CD14-positive monocyte (primary cell): ENCODE measurements around the gene HAP1. TPM values are rescaled to one million over a fixed set of nuclear protein-coding genes. Genes with fewer than 3 reads are reported as not detected.
A peak's percentile ranks its signal among the peaks of the same experiment; 100 is the strongest.
"Not testable (repeated sequence)": the region's sequence is repeated elsewhere in the genome, so short reads cannot be mapped to it uniquely, and the experiment has no call there.

Experiments used
- DNase-seq, 3 donors: peaks; one replicate each; pipeline ENCODE4 v3.0.0-alpha.2; 2011 to 2022
- H2AFZ ChIP-seq: 2 replicates; pipeline ENCODE4 v1.6.0; 2012; ENCODE audit warnings: mild to moderate bottlenecking, low read depth, low read length, inconsistent platforms; ENCODE audit not compliant: insufficient read depth, poor library complexity, severe bottlenecking
- H3K27ac ChIP-seq, 2 donors: 1 replicate in 1 of 2; 2 replicates in 1 of 2; pipeline ENCODE4 v1.5.1; 2012 to 2013; ENCODE audit warnings: low read length in 2 of 2, control low read depth in 1 of 2, inconsistent platforms in 1 of 2, low read depth in 1 of 2, mild to moderate bottlenecking in 1 of 2
- H3K27me3 ChIP-seq, 2 donors: one replicate each; pipeline versions ENCODE4 v1.6.0 to v1.6.1; 2011 to 2013; ENCODE audit warnings: low read length in 2 of 2; ENCODE audit not compliant: control insufficient read depth in 2 of 2, insufficient read depth in 2 of 2
- H3K36me3 ChIP-seq, 2 donors: replicated peaks in 1 of 2; 1 replicate in 1 of 2; 2 replicates in 1 of 2; pipeline versions ENCODE4 v1.5.1 to v1.6.1; 2012 to 2013; ENCODE audit warnings: low read length in 2 of 2, control low read depth in 1 of 2, inconsistent platforms in 1 of 2, mild to moderate bottlenecking in 1 of 2; ENCODE audit not compliant: insufficient read depth in 2 of 2, control insufficient read depth in 1 of 2
- H3K4me1 ChIP-seq, 2 donors: 1 replicate in 1 of 2; 2 replicates in 1 of 2; pipeline versions ENCODE4 v1.5.1 to v1.6.1; 2012 to 2013; ENCODE audit warnings: low read length in 2 of 2, control low read depth in 1 of 2, inconsistent platforms in 1 of 2, mild to moderate bottlenecking in 1 of 2, moderate library complexity in 1 of 2; ENCODE audit not compliant: insufficient read depth in 2 of 2, control insufficient read depth in 1 of 2
- H3K4me2 ChIP-seq: replicated peaks from 2 replicates; pipeline ENCODE3; 2012; ENCODE audit warnings: low read length, moderate library complexity, mild to moderate bottlenecking; ENCODE audit not compliant: poor library complexity, severe bottlenecking; ENCODE audit errors: extremely low read depth
- H3K4me3 ChIP-seq, 3 experiments: fragments of 200-600 bp in 1 of 3; sonication (generic) in 1 of 3; replicated peaks in 1 of 3; 1 replicate in 2 of 3; 2 replicates in 1 of 3; pipeline ENCODE4 v1.5.1; 2011 to 2013; ENCODE audit warnings: low read length in 3 of 3, mild to moderate bottlenecking in 3 of 3, control low read depth in 2 of 3, low read depth in 2 of 3, inconsistent platforms in 1 of 3, moderate library complexity in 1 of 3
- H3K79me2 ChIP-seq: 2 replicates; pipeline ENCODE4 v1.6.0; 2012; ENCODE audit warnings: mild to moderate bottlenecking, control low read depth, inconsistent platforms, low read length, moderate library complexity; ENCODE audit not compliant: insufficient read depth
- H3K9ac ChIP-seq: 2 replicates; pipeline ENCODE4 v1.6.0; 2017; ENCODE audit warnings: low read length, mild to moderate bottlenecking; ENCODE audit not compliant: insufficient read depth, poor library complexity, severe bottlenecking
- H3K9me3 ChIP-seq, 2 donors: replicated peaks in 1 of 2; 1 replicate in 1 of 2; 2 replicates in 1 of 2; pipeline versions ENCODE4 v1.5.1 to v1.6.1; 2012 to 2013; ENCODE audit warnings: low read length in 2 of 2, control low read depth in 1 of 2; ENCODE audit not compliant: control insufficient read depth in 1 of 2, insufficient read depth in 1 of 2
- H4K20me1 ChIP-seq: 2 replicates; pipeline ENCODE4 v1.6.0; 2012; ENCODE audit warnings: mild to moderate bottlenecking, low read length, control low read depth, moderate library complexity; ENCODE audit not compliant: insufficient read depth
- H3K27ac Mint-ChIP-seq, 7 donors: one replicate each; pipeline ENCODE4 v1.8.0; 2020; ENCODE audit warnings: mild to moderate bottlenecking in 7 of 7, mixed read lengths in 7 of 7, moderate library complexity in 6 of 7, inconsistent platforms in 2 of 7
- H3K27me3 Mint-ChIP-seq, 3 donors: one replicate each; pipeline ENCODE4 v1.8.0; 2021 to 2022; ENCODE audit warnings: low read depth in 3 of 3, mild to moderate bottlenecking in 3 of 3, mixed read lengths in 3 of 3, moderate library complexity in 3 of 3, inconsistent platforms in 1 of 3
- H3K36me3 Mint-ChIP-seq, 2 donors: one replicate each; pipeline ENCODE4 v1.8.0; 2020; ENCODE audit warnings: mixed read lengths in 2 of 2, inconsistent platforms in 1 of 2, mild to moderate bottlenecking in 1 of 2
- H3K4me1 Mint-ChIP-seq: one replicate; pipeline ENCODE4 v1.8.0; 2020; ENCODE audit warnings: mild to moderate bottlenecking, mixed read lengths
- H3K4me3 Mint-ChIP-seq, 2 donors: one replicate each; pipeline ENCODE4 v1.8.0; 2020; ENCODE audit warnings: mild to moderate bottlenecking in 2 of 2, mixed read lengths in 2 of 2, moderate library complexity in 1 of 2
- H3K9me3 Mint-ChIP-seq, 7 donors: one replicate each; pipeline ENCODE4 v1.8.0; 2020 to 2022; ENCODE audit warnings: mixed read lengths in 7 of 7, mild to moderate bottlenecking in 6 of 7, moderate library complexity in 6 of 7, inconsistent platforms in 2 of 7
- WGBS: methylation state at CpG from one replicate; pipeline ENCODE4 v1.1.5; 2013; ENCODE audit warnings: missing lambda C conversion rate; ENCODE audit not compliant: insufficient coverage; 5-methylcytosine and 5-hydroxymethylcytosine counted together
- intact Hi-C, 2 donors: fragments of 100-400 bp; cut with micrococcal nuclease; formaldehyde crosslinking; loops; one replicate each; pipeline versions ENCODE4 v1.15.0 to v1.15.1; 2023
- polyA plus RNA-seq, 3 donors: library from polyadenylated mRNA; depleted of rRNA in 1 of 3; unstranded in 2 of 3; stranded (reverse) in 1 of 3; fragments of 300-500 nt in 2 of 3; fragments of >200 nt in 1 of 3; fragmentation: Illumina TruSeq in 2 of 3; gene quantifications; 1 replicate in 2 of 3; 2 replicates in 1 of 3; pipeline ENCODE4 v1.2.3, GENCODE V29; 2012 to 2021
- TF ChIP-seq, protein P1 (sequence below): fragments of 200-600 bp; IDR thresholded peaks from one replicate; pipeline ENCODE4 v1.8.0; 2022; ENCODE audit warnings: antibody characterized with exemption, mild to moderate bottlenecking

HAP1 gene
- polyA plus RNA-seq, 3 donors = not detected

DNA sequence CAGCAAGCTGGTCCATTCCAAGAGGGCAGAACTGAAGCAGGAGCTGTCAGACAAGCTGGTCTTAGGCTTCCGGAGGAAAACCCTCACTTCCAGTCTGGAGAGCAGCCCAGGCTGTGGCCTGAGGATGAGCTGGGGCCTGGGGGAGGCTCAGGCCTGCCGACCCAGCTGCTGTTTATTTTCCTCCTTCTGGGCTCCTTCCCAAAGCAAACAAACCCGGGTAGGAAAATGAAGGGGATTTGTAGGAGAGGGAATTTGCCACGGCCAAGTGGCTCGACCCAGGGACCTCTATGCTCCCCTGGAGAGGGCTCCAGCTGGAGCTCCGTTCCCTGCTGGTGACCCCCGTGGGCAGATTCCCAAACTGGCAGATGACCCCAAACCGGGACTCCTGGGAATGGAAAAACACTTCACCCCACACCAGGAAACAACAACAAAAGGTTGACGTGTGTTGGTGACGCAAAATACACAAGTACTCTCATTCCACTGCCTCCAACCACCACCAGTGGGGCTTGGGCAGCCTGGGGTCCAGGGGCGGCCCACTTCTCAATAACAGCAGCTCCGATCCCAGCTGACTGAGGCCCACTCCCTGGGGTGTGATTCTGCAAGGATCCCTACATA, 43.2 kb upstream of the HAP1 start:
- H3K79me2 ChIP-seq = no peaks in the 10 kb centered on the region
- Mint-ChIP-seq H3K4me3 (no peak overlapping the region), H3K36me3 (peaks cover 0 to 5% of the 10 kb centered on the region in 2 donors), H3K4me1 (peaks cover 36% of the 10 kb centered on the region), H3K27ac (peak overlapping the region in 1 of 7 donors; percentile 62), H3K27me3 (peaks cover 3 to 11% (median 9%) of the 10 kb centered on the region in 3 donors), H3K9me3 (peaks cover 0 to 2% (median 0%) of the 10 kb centered on the region in 7 donors)
- no peak for DNase-seq
- H3K9ac ChIP-seq = no peak overlapping the region
- peaks cover 36 to 39% of the 10 kb centered on the region in 2 donors for H3K4me1 ChIP-seq
- H3K27me3 ChIP-seq = no peaks in the 10 kb centered on the region
- no peak overlapping the region for H3K27ac ChIP-seq
- no peak overlapping the region for H3K4me3 ChIP-seq
- WGBS = 23% methylated on average over 5 of the region's 12 CpGs
- intact Hi-C loops = no loop called here
- TF ChIP-seq, protein P1, sequence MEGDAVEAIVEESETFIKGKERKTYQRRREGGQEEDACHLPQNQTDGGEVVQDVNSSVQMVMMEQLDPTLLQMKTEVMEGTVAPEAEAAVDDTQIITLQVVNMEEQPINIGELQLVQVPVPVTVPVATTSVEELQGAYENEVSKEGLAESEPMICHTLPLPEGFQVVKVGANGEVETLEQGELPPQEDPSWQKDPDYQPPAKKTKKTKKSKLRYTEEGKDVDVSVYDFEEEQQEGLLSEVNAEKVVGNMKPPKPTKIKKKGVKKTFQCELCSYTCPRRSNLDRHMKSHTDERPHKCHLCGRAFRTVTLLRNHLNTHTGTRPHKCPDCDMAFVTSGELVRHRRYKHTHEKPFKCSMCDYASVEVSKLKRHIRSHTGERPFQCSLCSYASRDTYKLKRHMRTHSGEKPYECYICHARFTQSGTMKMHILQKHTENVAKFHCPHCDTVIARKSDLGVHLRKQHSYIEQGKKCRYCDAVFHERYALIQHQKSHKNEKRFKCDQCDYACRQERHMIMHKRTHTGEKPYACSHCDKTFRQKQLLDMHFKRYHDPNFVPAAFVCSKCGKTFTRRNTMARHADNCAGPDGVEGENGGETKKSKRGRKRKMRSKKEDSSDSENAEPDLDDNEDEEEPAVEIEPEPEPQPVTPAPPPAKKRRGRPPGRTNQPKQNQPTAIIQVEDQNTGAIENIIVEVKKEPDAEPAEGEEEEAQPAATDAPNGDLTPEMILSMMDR = no peak
- peaks cover 0 to 16% of the 10 kb centered on the region in 2 donors for H3K36me3 ChIP-seq
- no peaks in the 10 kb centered on the region for H3K9me3 ChIP-seq
- peak overlapping the region; percentile 8 for H2AFZ ChIP-seq
- no peak overlapping the region for H3K4me2 ChIP-seq
- peaks cover 61% of the 10 kb centered on the region for H4K20me1 ChIP-seq

DNA sequence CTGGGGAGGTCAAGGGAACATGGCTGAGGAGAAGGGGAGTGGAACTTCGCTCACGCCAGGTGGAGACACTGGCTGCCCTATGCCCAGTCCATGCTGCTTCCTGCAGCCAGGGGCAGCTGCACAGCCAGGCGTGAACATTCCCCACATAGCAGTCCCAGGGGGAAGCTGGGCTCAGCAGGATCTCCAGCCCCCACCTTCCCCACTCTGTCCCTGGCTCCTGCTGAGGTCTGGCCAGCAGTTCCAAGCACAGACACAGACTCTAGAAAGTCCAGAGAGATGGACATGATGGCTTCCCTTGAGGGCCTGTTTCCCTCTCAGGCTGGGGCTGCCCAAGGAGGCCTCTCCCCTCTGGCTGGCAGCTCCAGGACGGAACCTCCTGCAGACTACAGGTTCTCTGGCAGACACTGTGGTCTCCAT, 42.7 kb upstream of the HAP1 start:
- H3K27me3 Mint-ChIP-seq = peaks cover 3 to 9% (median 9%) of the 10 kb centered on the region in 3 donors
- H3K4me2 ChIP-seq = no peak overlapping the region
- no peak for DNase-seq
- H3K27ac ChIP-seq = no peak overlapping the region
- peaks cover 0 to 20% of the 10 kb centered on the region in 2 donors for H3K36me3 ChIP-seq
- peaks cover 59% of the 10 kb centered on the region for H4K20me1 ChIP-seq
- no peak overlapping the region for H3K4me3 Mint-ChIP-seq
- peaks cover 0 to 2% (median 0%) of the 10 kb centered on the region in 7 donors for H3K9me3 Mint-ChIP-seq
- H3K4me1 ChIP-seq = peaks cover 31 to 34% of the 10 kb centered on the region in 2 donors
- WGBS = 57% methylated on average over 4 of the region's 4 CpGs
- TF ChIP-seq, protein P1 = no peak
- no peak overlapping the region for H3K9ac ChIP-seq
- peak overlapping the region; percentile 8 for H2AFZ ChIP-seq
- intact Hi-C loops = no loop called here
- H3K9me3 ChIP-seq = no peaks in the 10 kb centered on the region
- no peaks in the 10 kb centered on the region for H3K79me2 ChIP-seq
- H3K4me1 Mint-ChIP-seq = peaks cover 31% of the 10 kb centered on the region
- H3K27ac Mint-ChIP-seq = no peak overlapping the region
- H3K27me3 ChIP-seq = no peaks in the 10 kb centered on the region
- peaks cover 0 to 5% of the 10 kb centered on the region in 2 donors for H3K36me3 Mint-ChIP-seq
- H3K4me3 ChIP-seq = no peak overlapping the region

DNA sequence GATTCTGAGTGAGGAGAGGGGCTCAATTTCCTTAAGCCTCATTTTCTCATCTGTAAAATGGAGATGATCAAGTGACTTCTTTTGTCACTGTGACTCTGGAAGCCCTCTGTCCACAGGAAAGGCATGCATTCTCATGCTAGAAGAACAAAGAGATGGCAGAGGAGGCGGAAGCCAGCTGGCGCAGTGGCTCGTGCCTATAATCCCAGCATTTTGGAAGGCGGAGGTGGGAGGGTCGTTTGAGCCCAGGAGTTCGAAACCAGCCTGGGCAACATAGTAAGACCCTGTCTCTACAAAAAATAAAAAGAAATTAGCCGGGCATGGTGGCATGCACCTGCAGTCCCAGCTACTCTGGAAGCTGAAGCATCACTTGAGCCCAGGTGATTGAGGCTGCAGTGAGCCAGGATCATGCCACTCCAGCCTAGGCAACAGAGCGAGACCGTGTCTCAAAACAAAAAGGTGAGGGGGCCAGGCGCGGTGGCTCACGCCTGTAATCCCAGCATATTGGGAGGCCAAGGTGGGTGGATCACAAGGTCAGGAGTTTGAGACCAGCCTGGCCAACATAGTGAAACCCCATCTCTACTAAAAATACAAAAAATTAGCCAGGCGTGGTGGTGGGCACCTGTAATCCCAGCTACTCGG, 41.9 kb upstream of the HAP1 start:
- intact Hi-C loops, H3K27ac ChIP-seq, H3K27me3 Mint-ChIP-seq, H3K4me3 ChIP-seq, H3K4me3 Mint-ChIP-seq, H3K36me3 Mint-ChIP-seq, H3K79me2 ChIP-seq, H3K9ac ChIP-seq, H3K4me2 ChIP-seq, H3K27me3 ChIP-seq, DNase-seq, H2AFZ ChIP-seq, H3K9me3 Mint-ChIP-seq, H3K9me3 ChIP-seq: not testable (repeated sequence)
- peaks cover 23% of the 10 kb centered on the region for H3K4me1 Mint-ChIP-seq
- peak overlapping the region in 1 of 7 donors; percentile 41 for H3K27ac Mint-ChIP-seq
- Histone ChIP-seq H4K20me1 (peaks cover 56% of the 10 kb centered on the region), H3K4me1 (peaks cover 26% of the 10 kb centered on the region in 2 donors), H3K36me3 (peaks cover 3 to 28% of the 10 kb centered on the region in 2 donors)
- WGBS = 88% methylated on average over 7 of the region's 14 CpGs
